ENCODE measurements around the gene FOXK1. TPM values are rescaled to one million over a fixed set of nuclear protein-coding genes. Genes with fewer than 3 reads are reported as not detected.

Gene FOXK1
- total and polyA plus RNA-seq, 9 of the 15 experiments (the other 6 are each of a cell fraction or from before 2014, with no cell fraction given): 0.32 to 45.5 (median 8.1) TPM

DNA sequence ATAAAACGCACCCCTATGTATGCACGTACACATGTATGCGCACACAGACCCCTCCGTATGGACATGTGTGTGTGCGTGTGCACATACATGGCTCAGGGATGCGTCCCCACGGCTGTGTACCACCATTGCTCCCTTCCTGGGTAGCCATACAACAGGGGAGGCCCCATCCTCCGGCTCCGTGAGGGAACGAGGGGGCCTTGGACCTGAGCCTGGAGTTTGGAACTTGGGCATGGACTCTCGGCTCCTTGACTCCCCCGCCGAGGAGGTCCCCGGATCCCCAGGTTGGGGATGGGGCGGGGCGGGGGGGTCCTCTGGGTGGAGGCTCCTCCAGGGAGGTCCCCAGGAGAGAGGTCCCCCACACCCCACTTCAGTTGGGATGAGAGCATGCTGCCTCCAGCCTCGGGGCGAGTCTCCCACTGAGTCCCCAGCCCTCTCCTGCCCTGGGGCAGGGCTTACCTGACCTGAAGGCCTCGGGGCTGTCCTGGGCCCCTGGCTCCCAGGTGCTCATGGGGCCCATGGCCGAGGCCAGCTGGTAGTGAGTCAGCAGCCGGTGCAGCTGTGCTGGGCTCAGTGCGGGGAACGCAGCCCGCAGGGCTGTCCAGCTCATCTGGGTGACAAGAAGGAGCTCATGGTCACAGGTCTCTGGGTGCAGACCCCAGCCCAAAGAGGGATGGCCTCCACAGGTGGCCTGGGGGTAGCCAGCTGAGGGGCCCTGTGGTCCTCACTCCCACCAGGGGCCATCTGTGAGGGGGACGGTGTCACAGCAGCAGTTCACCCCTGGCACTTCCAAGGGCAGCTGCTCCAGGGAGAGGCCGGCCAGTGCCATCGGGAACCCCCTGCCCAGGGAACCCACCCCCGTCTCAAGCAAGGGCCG is 123.3 kb downstream of the FOXK1 start (continued):
- TF ChIP-seq, protein P1, sequence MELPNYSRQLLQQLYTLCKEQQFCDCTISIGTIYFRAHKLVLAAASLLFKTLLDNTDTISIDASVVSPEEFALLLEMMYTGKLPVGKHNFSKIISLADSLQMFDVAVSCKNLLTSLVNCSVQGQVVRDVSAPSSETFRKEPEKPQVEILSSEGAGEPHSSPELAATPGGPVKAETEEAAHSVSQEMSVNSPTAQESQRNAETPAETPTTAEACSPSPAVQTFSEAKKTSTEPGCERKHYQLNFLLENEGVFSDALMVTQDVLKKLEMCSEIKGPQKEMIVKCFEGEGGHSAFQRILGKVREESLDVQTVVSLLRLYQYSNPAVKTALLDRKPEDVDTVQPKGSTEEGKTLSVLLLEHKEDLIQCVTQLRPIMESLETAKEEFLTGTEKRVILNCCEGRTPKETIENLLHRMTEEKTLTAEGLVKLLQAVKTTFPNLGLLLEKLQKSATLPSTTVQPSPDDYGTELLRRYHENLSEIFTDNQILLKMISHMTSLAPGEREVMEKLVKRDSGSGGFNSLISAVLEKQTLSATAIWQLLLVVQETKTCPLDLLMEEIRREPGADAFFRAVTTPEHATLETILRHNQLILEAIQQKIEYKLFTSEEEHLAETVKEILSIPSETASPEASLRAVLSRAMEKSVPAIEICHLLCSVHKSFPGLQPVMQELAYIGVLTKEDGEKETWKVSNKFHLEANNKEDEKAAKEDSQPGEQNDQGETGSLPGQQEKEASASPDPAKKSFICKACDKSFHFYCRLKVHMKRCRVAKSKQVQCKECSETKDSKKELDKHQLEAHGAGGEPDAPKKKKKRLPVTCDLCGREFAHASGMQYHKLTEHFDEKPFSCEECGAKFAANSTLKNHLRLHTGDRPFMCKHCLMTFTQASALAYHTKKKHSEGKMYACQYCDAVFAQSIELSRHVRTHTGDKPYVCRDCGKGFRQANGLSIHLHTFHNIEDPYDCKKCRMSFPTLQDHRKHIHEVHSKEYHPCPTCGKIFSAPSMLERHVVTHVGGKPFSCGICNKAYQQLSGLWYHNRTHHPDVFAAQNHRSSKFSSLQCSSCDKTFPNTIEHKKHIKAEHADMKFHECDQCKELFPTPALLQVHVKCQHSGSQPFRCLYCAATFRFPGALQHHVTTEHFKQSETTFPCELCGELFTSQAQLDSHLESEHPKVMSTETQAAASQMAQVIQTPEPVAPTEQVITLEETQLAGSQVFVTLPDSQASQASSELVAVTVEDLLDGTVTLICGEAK (IDR thresholded peaks at IDR 0.05): no peak
- TF ChIP-seq, protein P1 (CRISPR knock-in tag; IDR thresholded peaks at IDR 0.05): no peak
- no peak for TF ChIP-seq KAT2B (IDR thresholded peaks at IDR 0.05; ENCODE audit: low read depth, low read length)
- no peak for TF ChIP-seq CBFB (CRISPR knock-in tag; IDR thresholded peaks at IDR 0.05)

Measured in K562 (cell line).